Choroid plexus epithelial cell (primary cell): Measurements from ENCODE around the gene PNKD.
A peak's percentile ranks its signal among the peaks of the same experiment; 100 is the strongest.

ENCODE experiments used
- DNase-seq: peaks from one replicate; pipeline ENCODE4 v3.0.0-alpha.2; 2010; ENCODE audit warnings: low read depth
- H3K4me3 ChIP-seq: 2 replicates; pipeline ENCODE4 v1.5.1; 2011; ENCODE audit warnings: low read depth, mild to moderate bottlenecking, control low read depth, low read length, moderate library complexity
- CTCF ChIP-seq: conservative IDR thresholded peaks from 2 replicates; pipeline ENCODE4 v1.5.1; 2011; ENCODE audit warnings: low read depth, mild to moderate bottlenecking, control low read depth, inconsistent platforms, low read length, moderate library complexity

Gene PNKD

DNA sequence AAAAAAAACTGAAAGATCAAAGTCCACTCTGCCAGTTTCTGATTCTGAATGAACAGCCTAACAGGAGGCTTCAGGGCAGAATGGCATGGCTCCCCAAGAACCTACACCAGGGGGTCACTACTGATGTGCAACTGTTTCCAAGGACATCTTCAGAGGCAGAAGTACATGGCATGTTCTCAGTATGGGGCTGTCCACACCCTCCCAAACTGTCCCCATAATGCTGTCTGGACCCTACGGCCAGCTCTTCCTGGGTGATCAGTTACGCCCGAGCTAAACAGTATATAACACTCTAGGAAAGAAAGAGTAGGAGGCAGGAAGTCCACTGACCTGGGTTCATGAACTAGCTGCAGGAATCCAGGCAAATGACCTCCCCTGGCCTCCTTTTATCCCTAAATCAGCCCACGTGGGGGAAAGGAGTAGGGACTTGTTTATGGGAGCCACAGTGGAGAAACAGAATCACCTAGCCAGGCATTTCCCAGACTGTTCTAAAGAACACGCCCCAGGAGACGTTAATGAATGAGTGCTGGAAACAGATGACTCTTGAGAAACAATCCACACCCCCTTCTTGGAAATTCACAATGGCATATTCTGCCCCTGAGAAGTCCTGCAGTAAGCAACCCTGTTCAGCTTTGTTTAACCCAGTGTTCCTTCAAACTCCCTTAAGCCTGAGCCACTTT, 19.5 kb downstream of the PNKD start:
- H3K4me3 ChIP-seq = peak overlapping the region; percentile 15
- DNase-seq = peak; percentile 66
- no peak for TF ChIP-seq CTCF

GRCh38 chr2:218290316-218291261, 20.3 kb downstream of the PNKD start:
- no peak for TF ChIP-seq CTCF
- no peak for DNase-seq
- H3K4me3 ChIP-seq = peak overlapping the region; percentile 87

GRCh38 chr2:218291318-218292047, 21.2 kb downstream of the PNKD start:
- TF ChIP-seq CTCF = no peak
- peak; percentile 43 for DNase-seq
- H3K4me3 ChIP-seq = peak overlapping the region; percentile 87

DNA sequence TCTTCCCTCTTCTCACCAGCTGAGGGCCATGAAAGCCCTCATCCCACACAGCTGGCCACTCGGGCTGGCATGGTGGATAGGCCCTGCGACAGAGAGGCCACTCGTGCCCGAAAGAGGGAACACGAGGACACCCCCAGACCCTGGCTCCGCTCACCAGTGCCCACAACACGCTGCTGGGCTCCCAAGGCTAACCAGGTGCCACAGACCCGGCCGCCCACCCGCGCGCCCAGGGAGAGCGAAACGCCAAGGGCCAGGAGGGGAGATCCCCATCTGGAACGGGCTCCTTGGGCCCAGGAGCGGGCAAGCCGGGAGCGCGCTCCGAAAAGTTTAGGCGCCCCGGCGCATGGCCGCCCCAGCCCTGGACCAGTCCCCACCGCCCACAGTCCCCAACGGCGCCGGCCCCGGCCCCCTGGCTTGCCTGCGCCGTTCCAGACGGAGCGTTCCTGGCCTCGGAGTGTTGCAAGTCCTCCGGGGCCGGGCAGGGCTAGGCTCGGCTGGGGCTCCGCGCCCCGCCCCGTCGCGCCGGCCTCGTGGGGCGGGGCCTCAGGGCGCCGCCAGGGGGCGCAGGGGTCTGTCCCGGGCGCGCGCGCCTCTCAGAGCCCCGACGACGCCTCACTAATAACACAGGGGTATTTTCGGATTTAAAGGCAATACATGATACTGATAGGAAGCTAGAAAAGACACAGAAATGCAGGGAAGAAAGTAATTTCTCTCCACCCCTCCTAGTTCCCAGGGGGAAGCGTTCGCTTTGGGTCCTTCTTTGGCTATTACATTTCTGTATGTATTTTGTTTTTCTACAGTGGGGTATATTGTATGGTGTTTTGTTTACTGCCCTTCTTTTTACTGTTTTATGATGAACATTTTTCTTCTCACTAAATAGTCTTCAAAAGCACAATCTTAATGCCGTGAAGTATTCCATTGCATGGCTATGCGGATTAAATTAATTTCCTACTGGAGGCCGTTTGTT, 22.0 kb downstream of the PNKD start, which contains the start of gene TMBIM1:
TMBIM1 (minus strand) TSS at position 456 of the 967 bp plus-strand sequence. CDS start 10,362 bp downstream, outside the sequence.
- DNase-seq = peak; percentile 78
- H3K4me3 ChIP-seq = peak within 1 kb of the TSS; percentile 87
- TF ChIP-seq CTCF = peak; percentile 53

DNA sequence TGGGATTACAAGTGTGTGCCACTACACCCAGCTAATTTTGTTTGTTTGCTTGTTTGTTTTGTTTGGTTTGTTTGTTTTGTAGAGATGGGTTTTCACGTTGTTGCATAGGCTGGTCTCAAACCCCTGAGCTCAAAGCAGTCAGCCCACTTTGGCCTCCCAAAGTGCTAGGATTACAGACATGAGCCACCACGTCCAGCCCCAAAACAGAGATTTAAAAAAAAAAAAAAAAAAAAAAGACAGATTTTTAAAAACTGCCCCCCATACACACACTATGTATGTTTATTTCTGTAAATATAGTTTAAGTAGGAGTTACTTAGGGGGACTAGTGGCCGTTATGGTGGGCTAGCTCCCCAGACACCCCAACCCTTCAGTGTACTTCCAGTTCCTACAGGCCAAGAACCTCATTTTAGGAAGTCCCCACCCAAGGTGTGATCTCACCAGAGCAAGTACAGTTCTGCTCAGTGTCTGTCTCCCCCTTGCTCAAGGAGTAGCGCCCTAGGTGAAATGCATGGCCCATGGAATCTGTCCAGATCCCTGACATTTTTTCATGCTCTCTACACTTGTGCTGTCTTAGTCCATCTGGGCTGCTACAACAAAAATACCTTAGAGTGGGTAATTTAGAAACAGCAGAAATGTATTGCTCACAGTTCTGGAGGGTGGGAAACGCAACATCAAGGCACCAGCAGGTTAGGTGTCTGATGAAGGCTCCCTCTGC, 23.6 kb downstream of the PNKD start:
- no peak for DNase-seq
- TF ChIP-seq CTCF = no peak

More for the DNA sequence above, 23.6 kb downstream of the PNKD start:
- H3K4me3 ChIP-seq = no peak overlapping the region
